HUES64 (cell line): ENCODE data around the gene BIN1.

Source experiments
- H3K27ac ChIP-seq: 2 replicates; pipeline ENCODE4 v1.7.0; 2013; ENCODE audit warnings: low read depth, low read length, inconsistent platforms
- H3K27me3 ChIP-seq: 2 replicates; pipeline ENCODE4 v1.6.1; 2013; ENCODE audit warnings: mild to moderate bottlenecking, low read length; ENCODE audit not compliant: insufficient read depth
- H3K36me3 ChIP-seq: 2 replicates; pipeline ENCODE4 v1.6.1; 2013; ENCODE audit warnings: mild to moderate bottlenecking, low read length; ENCODE audit not compliant: insufficient read depth
- H3K4me1 ChIP-seq: 2 replicates; pipeline ENCODE4 v1.6.1; 2013; ENCODE audit warnings: mild to moderate bottlenecking, low read length, moderate library complexity; ENCODE audit not compliant: insufficient read depth
- H3K4me3 ChIP-seq: 2 replicates; pipeline ENCODE4 v1.5.1; 2013; ENCODE audit warnings: mild to moderate bottlenecking, low read length, moderate library complexity
- H3K9ac ChIP-seq: 2 replicates; pipeline ENCODE4 v1.6.1; 2013; ENCODE audit warnings: mild to moderate bottlenecking, low read depth, low read length
- H3K9me3 ChIP-seq: 2 replicates; pipeline ENCODE4 v1.6.1; 2013; ENCODE audit warnings: low read depth, low read length; ENCODE audit not compliant: insufficient read depth
- WGBS: fragments of 150-250, 120-280 bp; methylation state at CpG from one replicate; pipeline ENCODE4 v1.1.7; 2013; ENCODE audit warnings: missing lambda C conversion rate; 5-methylcytosine and 5-hydroxymethylcytosine counted together

BIN1 gene

DNA sequence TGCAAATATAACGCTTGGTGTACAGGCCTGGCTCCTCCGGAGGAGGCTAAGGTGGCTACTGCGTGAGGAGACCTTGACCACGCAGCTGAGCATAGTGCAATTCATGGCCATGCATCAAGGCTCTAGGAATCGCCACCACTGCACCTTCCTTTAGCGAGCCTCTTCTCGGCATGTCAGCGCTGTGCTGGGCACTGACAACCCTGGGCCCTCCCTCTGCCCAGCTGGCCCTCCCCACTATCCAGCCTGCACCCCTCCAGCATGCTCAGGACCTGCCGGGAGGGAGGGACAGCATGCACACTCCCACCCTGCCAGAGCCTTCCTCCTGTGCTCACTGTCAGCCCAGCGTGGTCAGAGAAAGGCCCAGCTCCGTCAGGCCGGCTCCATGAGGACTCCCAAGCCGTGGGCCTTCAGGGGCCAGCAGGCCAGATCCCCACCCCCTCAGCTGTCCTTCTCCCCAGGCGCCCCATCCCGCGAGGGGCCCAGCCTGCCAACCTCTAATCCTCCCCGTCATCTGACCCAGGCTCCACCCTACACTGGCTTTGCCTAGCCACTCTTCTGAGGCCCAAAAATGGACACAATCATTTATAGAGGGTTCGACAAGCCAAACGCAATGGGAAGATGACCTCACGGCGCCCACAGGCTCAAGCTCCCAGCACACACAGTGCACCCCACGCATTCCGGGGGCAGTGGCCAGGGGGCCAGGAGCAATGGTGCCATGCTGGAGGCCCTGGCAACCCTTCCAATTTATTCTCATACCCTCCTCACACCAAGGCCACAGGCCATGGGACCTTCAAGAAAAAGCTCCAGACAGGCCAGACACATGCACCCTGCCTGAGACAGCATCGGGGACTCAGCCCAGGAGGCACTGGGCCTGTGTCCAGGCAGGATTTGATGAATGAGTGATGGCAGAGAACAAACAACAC is 3.5 kb downstream of the BIN1 start:
- Histone ChIP-seq H3K9ac (no peak overlapping the region), H3K4me3 (no peak overlapping the region), H3K27me3 (peaks cover 15% of the 10 kb centered on the region), H3K4me1 (peaks cover 7% of the 10 kb centered on the region; the same call in 1 of the 2 replicates), H3K27ac (no peak overlapping the region), H3K36me3 (no peaks in the 10 kb centered on the region), H3K9me3 (no peaks in the 10 kb centered on the region)
- WGBS, result 88% methylated on average over 24 of the region's 24 CpGs

DNA sequence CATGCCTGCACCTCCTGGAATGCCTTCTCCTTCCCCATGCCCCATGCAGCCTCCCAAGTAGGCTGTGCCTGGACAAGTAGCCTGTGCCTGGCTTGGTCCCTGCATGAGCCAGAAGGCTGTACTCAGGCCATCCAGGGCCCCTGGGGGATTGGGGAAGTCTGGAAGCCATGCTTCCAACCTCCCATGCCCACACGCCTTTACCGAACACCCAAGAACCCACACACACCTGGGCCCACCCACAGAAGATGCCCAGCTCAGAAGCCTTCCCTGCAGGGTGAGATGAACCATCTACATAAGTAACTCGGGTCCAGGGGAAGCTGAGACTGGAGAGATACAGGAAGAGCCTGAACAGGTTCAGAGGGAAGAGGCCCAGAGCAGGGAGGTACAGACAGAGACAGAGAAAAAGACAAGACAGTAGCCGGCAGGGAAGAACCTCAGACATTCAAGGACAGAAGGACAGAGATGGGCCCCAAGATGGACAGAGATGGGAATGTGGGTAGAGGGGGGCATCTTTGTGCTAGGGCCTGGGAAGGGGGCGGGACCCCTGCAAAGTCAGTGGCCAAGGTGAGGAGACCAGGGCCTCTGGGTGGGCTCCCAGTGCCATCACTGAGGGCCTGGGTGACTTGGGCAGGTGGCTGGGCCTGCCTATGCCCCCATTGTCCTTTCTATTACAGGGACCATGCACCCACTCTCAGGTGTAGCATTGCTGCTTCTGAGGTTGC is 4.3 kb downstream of the BIN1 start:
- Histone ChIP-seq H3K27ac (no peak overlapping the region), H3K4me1 (peaks cover 7% of the 10 kb centered on the region; the same call in 1 of the 2 replicates), H3K4me3 (no peak overlapping the region), H3K27me3 (peaks cover 7% of the 10 kb centered on the region; the same call in 1 of the 2 replicates), H3K36me3 (no peaks in the 10 kb centered on the region), H3K9ac (no peak overlapping the region), H3K9me3 (no peaks in the 10 kb centered on the region)
- 93% methylated on average over 5 of the region's 5 CpGs for WGBS

DNA sequence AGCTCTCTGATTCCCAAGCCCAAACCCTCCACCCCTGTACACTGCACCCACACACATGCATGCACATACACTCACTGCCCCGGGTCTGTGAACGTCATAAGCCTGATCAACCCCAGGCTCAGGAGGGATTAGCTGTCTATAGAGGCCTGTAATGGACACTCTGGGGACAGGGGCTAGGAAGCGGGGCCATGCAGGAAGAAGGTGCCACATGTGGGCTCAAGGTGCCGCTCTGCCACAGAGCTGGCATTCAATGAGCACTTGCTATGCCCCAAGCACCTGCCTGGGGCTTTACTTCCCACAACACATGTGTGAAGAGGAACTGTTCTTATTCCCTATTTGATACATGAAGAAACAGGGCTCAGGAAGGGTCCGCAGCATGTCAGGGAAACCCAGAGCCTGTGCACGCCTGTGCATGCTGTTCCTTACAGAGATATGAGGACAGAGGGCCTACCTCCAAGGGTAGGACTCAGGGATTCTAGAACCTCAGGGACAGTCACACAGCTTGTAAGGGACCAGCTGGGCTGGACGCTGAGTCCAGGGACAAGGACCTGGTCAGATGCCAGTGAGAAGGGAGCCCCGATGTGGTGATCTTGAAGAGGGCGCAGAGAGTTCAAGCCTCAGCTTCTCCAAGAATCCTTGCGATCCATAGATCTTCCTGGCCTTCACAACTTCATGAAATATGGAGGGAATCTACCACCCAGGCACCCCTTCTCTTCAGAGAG is 5.0 kb downstream of the BIN1 start:
- Histone ChIP-seq H3K4me1 (peaks cover 7% of the 10 kb centered on the region; the same call in 1 of the 2 replicates), H3K27ac (no peak overlapping the region), H3K9me3 (no peaks in the 10 kb centered on the region), H3K9ac (no peak overlapping the region), H3K4me3 (no peak overlapping the region), H3K27me3 (peaks cover 7% of the 10 kb centered on the region; the same call in 1 of the 2 replicates), H3K36me3 (no peaks in the 10 kb centered on the region)
- 91% methylated on average over 10 of the region's 10 CpGs for WGBS

DNA sequence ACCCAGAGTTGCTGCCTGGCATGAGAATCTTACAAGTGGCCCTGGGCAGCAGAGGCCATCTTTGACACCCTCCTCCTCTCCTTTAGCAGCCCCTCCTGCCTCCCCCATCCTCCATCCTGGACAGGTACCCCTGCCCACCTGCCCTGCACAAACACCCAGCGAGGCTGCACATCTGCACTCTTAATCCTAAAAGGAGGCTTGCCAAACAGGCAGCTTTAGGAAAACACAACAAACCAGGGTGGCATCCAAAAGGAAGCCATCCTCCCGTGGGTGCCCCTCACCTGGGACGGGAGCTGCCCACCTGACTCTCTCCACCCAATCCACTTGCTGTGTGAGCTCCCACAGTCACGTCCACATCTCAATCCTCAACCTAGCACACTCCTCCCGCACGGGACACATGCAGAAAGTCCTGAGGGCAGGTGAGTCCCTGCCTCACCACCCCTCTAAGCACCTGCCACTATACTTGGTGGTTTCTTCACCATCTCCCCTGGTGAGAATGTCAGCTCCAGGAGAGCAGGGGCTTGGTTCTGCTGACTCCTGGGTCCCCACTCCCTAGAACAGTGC is 5.8 kb downstream of the BIN1 start:
- Histone ChIP-seq H3K4me3 (no peak overlapping the region), H3K36me3 (no peaks in the 10 kb centered on the region), H3K27me3 (peaks cover 1% of the 10 kb centered on the region; the same call in 1 of the 2 replicates), H3K4me1 (peaks cover 7% of the 10 kb centered on the region; the same call in 1 of the 2 replicates), H3K9ac (no peak overlapping the region), H3K9me3 (no peaks in the 10 kb centered on the region), H3K27ac (no peak overlapping the region)
- WGBS, result 89% methylated on average over 6 of the region's 6 CpGs

DNA sequence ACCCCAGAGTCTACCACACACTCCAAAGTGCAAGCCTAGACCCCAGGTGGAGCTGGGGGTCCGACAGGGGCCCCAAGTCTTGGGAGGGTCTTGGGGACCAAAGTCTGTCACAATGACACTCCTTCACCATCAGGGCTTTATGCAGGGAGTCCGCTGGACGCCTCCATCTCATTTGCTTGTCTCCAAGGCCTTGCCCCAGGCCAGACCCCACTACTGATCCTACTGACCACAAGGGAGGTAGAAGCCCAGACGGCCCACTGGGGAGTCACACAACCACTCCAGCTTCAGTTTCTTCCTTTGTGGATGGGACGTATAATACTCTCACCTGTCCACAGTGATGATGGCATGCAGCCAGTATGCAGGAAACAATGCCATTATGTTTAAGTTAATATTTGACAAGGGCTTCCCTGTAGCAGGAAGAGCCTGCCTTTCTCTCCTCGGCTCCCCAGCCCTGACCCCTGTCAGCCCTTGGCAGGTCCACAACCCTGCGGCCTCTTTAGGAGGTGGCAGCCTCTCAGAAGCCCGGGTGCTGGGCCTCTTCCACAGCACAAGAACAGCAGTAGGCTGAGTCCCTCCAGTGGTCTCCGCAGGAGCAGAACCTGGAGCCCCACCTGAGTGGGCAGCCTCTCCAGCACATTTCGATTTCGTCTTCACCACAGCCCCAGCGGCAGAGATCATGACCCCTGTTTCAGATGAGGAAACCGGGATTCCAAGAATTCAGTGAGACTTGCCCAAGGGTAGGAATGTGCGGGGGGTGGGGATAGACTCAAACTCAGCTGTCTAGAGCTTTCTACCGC is 6.5 kb downstream of the BIN1 start:
- H3K9me3 ChIP-seq, result no peaks in the 10 kb centered on the region
- WGBS, result 83% methylated on average over 15 of the region's 15 CpGs
- H3K27me3 ChIP-seq, result no peaks in the 10 kb centered on the region
- no peak overlapping the region for H3K27ac ChIP-seq
- H3K36me3 ChIP-seq, result no peaks in the 10 kb centered on the region
- H3K9ac ChIP-seq, result no peak overlapping the region
- H3K4me1 ChIP-seq, result peaks cover 7% of the 10 kb centered on the region; the same call in 1 of the 2 replicates
- no peak overlapping the region for H3K4me3 ChIP-seq

DNA sequence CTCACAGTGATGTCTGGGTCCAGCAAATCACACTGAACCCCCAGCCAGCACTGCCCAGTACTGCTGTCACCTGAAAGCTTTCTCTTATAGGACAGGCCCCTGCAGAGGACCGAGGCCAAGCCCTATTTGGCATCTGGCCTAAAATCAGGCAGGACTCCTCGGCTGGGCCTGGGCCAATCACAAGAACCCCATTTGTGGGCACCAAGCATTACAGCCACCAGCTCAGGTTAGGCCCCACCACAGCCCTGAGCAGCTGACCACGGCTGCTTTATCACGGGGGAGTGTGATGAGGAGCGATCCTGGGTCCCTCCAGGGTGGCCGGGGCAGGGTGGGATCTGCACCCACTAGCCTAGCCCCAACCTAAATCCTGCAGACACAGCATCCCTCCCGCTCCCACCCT is 8.2 kb downstream of the BIN1 start:
- H3K9me3 ChIP-seq, result no peaks in the 10 kb centered on the region
- H3K9ac ChIP-seq, result no peak overlapping the region
- H3K4me1 ChIP-seq, result no peaks in the 10 kb centered on the region; the same call in 1 of the 2 replicates
- no peak overlapping the region for H3K4me3 ChIP-seq
- no peak overlapping the region for H3K27ac ChIP-seq
- 92% methylated on average over 7 of the region's 7 CpGs for WGBS
- H3K27me3 ChIP-seq, result no peaks in the 10 kb centered on the region
- no peaks in the 10 kb centered on the region for H3K36me3 ChIP-seq

DNA sequence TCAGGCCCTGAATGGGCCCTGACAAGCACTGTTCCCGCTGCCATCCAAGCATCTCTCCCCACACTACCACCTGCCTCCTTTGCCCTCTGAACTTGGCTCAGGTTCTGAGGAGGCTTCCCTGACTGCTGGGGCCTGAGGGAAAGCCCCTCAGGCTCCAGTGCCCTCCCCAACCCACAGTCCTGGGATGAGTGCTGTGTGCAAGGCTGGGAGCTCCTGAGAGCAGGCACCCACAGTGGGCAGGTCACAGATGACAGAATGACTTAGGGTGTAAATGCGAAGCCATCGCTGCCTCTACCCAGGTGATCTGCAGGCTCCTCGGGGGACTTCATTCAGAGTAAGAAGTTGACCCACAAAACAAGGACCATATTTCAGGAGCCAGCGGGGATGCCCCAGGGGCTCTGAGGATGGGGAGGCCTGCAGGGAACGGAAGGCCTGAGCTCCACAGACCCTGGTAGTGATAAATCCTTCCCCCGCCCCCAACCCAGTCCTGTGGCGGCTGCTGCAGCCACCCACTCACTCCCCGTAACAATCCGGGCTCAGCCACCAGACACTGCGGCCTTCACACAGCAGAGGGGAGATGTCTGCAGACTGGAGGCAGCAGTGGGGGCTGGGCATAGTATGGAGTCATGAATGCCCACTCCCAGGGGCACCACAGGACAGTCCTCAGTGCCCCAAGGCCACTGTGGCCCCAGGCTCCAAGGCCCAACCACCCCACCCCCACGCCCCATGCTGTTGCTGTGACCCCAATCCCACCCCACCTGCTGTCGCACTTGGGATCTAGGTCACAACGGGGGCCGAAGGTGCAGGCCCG is 8.9 kb downstream of the BIN1 start:
- WGBS, result 84% methylated on average over 16 of the region's 16 CpGs
- H3K27me3 ChIP-seq, result no peaks in the 10 kb centered on the region
- no peak overlapping the region for H3K4me3 ChIP-seq
- no peak overlapping the region for H3K9ac ChIP-seq
- no peak overlapping the region for H3K27ac ChIP-seq
- H3K4me1 ChIP-seq, result peaks cover 3% of the 10 kb centered on the region; the same call in 1 of the 2 replicates
- no peaks in the 10 kb centered on the region for H3K9me3 ChIP-seq
- H3K36me3 ChIP-seq, result no peaks in the 10 kb centered on the region

DNA sequence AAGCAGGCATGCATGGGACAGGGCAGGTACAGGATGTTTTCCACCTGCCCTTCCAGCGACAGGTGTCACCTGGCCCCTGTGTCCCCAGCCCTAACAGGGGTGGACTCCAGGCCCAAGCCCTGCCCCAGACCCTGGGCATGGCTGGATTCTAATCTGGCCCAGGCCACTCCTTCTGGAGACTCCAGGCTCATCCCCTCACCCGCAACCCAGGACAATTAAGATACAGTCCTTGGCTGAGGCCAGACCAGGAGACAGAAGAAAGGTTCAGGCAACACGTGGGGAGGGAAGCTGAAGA is 9.5 kb downstream of the BIN1 start:
- Histone ChIP-seq H3K27me3 (no peaks in the 10 kb centered on the region), H3K9ac (no peak overlapping the region), H3K9me3 (no peaks in the 10 kb centered on the region), H3K27ac (no peak overlapping the region), H3K4me3 (no peak overlapping the region), H3K4me1 (peaks cover 5% of the 10 kb centered on the region; the same call in 1 of the 2 replicates), H3K36me3 (no peaks in the 10 kb centered on the region)
- WGBS, result 85% methylated on average over 3 of the region's 3 CpGs

DNA sequence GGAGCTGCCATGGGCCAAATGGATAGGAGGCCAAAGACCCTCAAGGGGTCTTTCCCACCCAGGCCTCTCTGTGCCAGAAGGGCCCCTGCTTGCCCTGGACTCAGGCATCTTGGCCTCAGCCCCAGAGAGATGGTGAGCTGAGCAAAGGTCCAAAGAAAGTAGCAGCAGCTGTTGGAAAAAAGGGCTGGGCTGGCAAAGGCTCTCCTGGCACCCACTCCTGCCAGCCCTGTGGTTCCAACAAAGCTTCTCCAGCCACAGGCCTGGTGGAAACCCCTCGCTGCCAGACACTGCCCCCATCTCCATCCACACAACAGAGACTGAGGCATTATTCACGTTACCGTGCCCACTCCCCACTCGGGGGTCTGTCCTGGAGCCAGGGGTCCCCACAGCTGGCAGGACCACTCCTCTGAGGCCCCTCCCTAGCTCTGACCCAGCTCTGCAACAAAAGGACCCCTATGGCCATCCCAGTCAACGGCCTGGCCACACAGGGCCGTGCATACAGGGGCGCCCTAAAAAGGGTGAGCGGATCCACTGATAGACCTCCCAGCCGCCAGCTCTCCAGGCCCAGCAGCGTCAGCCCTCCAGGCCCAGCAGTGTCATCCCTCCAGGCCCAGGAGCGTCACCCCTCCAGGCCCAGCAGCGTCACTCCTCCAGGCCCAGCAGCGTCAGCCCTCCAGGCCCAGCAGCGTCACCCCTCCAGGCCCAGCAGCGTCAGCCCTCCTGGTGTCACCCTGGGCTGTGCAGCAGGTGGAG is 10.1 kb downstream of the BIN1 start:
- Histone ChIP-seq H3K36me3 (no peaks in the 10 kb centered on the region), H3K27ac (no peak overlapping the region)

More for the DNA sequence above, 10.1 kb downstream of the BIN1 start:
- H3K9ac ChIP-seq, result no peak overlapping the region
- peaks cover 5% of the 10 kb centered on the region; the same call in 1 of the 2 replicates for H3K4me1 ChIP-seq
- no peaks in the 10 kb centered on the region for H3K27me3 ChIP-seq
- H3K4me3 ChIP-seq, result no peak overlapping the region
- 88% methylated on average over 15 of the region's 15 CpGs for WGBS
- no peaks in the 10 kb centered on the region for H3K9me3 ChIP-seq
